HG02943 (cell line): ENCODE measurements around the gene PROSER2.

Source experiments
- ATAC-seq: cut with Tn5 transposase; IDR thresholded peaks from one replicate; pipeline ENCODE4 v1.9.1; 2021; ENCODE audit warnings: mild to moderate bottlenecking, low read depth, moderate library complexity; ENCODE audit not compliant: unreplicated experiment

PROSER2 gene, protein sequence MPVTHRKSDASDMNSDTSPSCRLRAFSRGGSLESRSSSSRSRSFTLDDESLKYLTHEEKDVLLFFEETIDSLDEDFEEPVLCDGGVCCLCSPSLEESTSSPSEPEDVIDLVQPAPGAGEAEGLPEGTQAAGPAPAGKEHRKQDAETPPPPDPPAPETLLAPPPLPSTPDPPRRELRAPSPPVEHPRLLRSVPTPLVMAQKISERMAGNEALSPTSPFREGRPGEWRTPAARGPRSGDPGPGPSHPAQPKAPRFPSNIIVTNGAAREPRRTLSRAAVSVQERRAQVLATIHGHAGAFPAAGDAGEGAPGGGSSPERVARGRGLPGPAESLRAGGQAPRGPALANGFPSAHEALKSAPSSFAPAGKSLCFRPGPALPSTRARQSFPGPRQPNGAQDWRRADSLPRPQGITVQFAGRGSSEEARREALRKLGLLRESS

GRCh38 chr10:11823122-11823988 is at the start of gene PROSER2:
Gene PROSER2, plus strand, starts transcription at chr10:11823356. Its CDS starts 28,722 bp downstream, at chr10:11852078.
- ATAC-seq, result no peak

- no peak for ATAC-seq
These were observed 49.3 kb upstream of the PROSER2 start for GRCh38 chr10:11773761-11774441.

GRCh38 chr10:11775412-11775811 is 47.7 kb upstream of the PROSER2 start:
- no peak for ATAC-seq

DNA sequence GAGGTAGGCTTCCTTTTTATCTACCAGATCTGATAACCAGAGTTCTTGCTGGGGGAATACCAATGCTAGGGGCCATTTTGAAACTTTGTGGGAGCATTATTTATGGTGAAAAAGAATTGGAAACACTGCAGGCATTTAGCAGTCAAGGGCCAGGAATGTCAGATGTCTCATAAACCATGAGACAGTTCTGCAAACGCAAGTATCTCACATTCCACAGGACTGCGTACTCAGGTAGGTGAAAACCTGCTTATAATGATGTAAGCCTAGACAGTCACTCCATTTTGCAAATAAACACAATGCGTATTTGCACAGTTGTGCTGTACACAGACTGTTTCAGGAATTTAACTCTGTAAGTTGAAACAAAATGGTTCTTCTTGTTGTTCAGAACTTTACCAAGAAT is 47.1 kb upstream of the PROSER2 start:
- ATAC-seq, result no peak

- no peak for ATAC-seq
These were observed 42.0 kb upstream of the PROSER2 start for GRCh38 chr10:11781114-11781513.

GRCh38 chr10:11782793-11783557 is 40.2 kb upstream of the PROSER2 start:
- no peak for ATAC-seq

- no peak for ATAC-seq
These were observed 39.6 kb upstream of the PROSER2 start for GRCh38 chr10:11783558-11783865.

DNA sequence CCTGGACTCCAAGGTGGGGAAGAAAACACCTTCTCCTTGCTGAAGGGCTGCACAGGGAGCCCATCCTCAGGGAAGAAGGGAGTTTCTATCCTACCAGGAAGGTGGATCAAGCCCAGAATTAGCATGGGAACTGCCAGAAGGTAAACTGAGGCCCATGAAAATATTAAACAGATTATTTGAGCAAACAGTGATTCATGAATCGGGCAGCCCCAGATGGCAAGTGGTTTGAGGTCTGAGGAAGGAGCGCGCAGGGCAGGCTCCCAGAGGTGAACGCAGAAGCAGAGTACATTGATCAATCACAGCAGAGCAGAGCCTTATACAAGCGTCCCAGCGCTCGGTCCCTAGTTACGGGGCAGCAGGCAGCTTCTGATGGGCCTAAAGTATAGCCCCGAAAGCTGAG is 35.8 kb upstream of the PROSER2 start:
- ATAC-seq, result no peak

- ATAC-seq, result no peak
These were observed 35.3 kb upstream of the PROSER2 start for GRCh38 chr10:11787846-11788245.

GRCh38 chr10:11789306-11789705 is 33.9 kb upstream of the PROSER2 start:
- ATAC-seq, result no peak

GRCh38 chr10:11789956-11790355 is 33.2 kb upstream of the PROSER2 start:
- ATAC-seq, result no peak

GRCh38 chr10:11793762-11794479 is 29.2 kb upstream of the PROSER2 start:
- no peak for ATAC-seq

DNA sequence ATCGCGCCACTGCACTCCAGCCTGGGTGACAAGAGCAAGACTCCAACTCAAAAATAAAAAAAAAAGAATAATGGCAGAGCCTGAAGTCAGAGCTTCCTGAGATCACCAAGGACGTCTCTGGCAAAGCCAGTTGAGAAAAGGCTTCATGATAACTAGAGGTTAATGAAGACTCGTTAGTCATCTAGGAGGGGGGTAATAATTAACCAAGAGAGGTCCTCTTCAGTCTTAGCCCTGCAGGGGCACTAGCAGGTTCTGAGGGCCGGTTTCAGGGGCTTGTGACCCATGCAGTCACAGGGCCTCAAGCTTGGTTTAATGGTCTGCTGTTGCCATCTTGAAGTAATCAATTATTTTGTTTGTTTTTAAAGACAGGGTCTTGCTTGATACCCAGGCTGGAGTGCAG is 28.6 kb upstream of the PROSER2 start:
- no peak for ATAC-seq

GRCh38 chr10:11795101-11795920 is 27.8 kb upstream of the PROSER2 start:
- no peak for ATAC-seq

GRCh38 chr10:11796474-11796873 is 26.7 kb upstream of the PROSER2 start:
- no peak for ATAC-seq

DNA sequence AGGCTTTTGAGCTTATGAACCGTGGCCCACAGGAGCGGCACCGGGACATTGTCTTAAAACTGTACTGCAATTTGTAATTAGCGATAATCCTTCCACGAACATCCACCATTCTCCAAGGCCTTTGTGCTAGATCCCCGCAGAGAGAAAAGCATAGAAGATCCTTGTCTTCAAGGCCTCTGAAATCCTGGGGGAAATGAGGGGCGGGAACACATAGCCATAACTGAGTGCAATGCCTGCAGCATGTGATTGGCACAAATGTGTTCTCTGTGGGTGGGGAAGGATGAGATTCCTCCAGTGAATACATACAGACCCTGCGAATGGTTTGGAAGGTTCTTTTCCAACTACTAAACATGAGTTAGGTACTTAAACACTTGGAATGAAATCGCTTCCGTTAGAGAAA is 25.9 kb upstream of the PROSER2 start:
- ATAC-seq, result no peak

DNA sequence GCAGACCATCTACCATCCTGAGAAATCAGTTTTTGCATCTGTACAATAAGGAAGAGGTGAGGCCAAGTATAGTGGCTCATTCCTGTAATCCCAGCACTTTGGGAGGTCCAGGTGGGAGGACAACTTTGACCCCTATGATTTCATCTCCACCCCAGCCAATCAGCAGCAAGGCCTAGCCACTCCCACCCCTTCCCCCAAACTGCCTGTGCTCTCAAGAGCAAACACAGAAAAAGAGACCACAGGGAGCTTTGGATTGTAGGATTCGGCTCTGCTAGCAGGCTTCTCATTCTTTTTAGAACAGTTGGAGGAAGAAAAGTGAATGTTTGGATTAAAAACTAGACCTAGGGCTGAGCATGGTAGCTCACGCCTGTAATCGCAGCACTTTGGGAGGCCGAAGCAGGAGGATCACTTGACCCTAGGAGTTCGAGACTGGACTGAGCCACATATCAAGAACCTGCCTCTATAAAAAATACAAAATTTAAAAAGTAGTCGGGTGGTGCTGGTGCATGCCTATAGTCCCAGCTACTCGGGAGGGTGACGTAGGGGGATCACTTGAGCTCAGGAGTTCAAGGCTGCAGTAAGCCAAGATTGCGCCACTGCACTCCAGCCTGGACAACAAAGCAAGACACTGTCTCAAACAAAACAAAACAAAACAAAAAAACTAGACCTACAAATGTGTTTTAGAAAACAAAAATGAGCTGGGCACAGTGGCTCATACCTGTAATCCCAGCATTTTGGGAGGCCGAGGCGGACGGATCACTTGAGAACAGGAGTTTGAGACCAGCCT is 25.1 kb upstream of the PROSER2 start:
- ATAC-seq, result no peak
